GM23248 (cell line): Measurements from ENCODE around the gene PPFIBP1. TPM values are rescaled to one million over a fixed set of nuclear protein-coding genes. Genes with fewer than 3 reads are reported as not detected.

Experiments
- DNase-seq: peaks from one replicate; pipeline ENCODE4 v3.0.0-alpha.2; 2015
- H2AFZ ChIP-seq: fragments of 200-600 bp; sonication (generic); 2 replicates; pipeline ENCODE4 v1.6.1; 2016; ENCODE audit warnings: antibody characterized with exemption
- H3F3A ChIP-seq: fragments of 200-600 bp; sonication (generic); 2 replicates; pipeline ENCODE4 v1.6.1; 2016; ENCODE audit warnings: mild to moderate bottlenecking, antibody characterized with exemption, mixed run types; ENCODE audit not compliant: insufficient read depth
- H3K27ac ChIP-seq: fragments of 200-600 bp; sonication (generic); 2 replicates; pipeline ENCODE4 v1.5.1; 2016; ENCODE audit warnings: mild to moderate bottlenecking
- H3K27me3 ChIP-seq: fragments of 200-600 bp; sonication (generic); replicated peaks from 2 replicates; pipeline ENCODE4 v1.6.1; 2016; ENCODE audit warnings: mild to moderate bottlenecking; ENCODE audit not compliant: insufficient read depth
- H3K36me3 ChIP-seq: fragments of 200-600 bp; sonication (generic); 2 replicates; pipeline ENCODE4 v1.6.1; 2016; ENCODE audit warnings: low read depth, mild to moderate bottlenecking
- H3K4me1 ChIP-seq: fragments of 200-600 bp; sonication (generic); 2 replicates; pipeline ENCODE4 v1.6.1; 2016; ENCODE audit warnings: mild to moderate bottlenecking; ENCODE audit not compliant: insufficient read depth
- H3K4me2 ChIP-seq: fragments of 200-600 bp; sonication (generic); one replicate; pipeline ENCODE4 v1.6.1; 2016; ENCODE audit warnings: mild to moderate bottlenecking; ENCODE audit not compliant: unreplicated experiment
- H3K4me3 ChIP-seq: fragments of 200-600 bp; sonication (generic); 2 replicates; pipeline ENCODE4 v1.5.1; 2016; ENCODE audit warnings: mild to moderate bottlenecking
- H3K79me2 ChIP-seq: fragments of 200-600 bp; sonication (generic); 2 replicates; pipeline ENCODE4 v1.6.1; 2016; ENCODE audit warnings: mild to moderate bottlenecking; ENCODE audit not compliant: insufficient read depth
- H3K9ac ChIP-seq: fragments of 200-600 bp; sonication (generic); 2 replicates; pipeline ENCODE4 v1.6.1; 2016; ENCODE audit warnings: mild to moderate bottlenecking
- H3K9me2 ChIP-seq: fragments of 200-600 bp; sonication (generic); 2 replicates; pipeline ENCODE4 v1.6.1; 2016; ENCODE audit warnings: mixed run types, mild to moderate bottlenecking, moderate library complexity; ENCODE audit not compliant: insufficient read depth
- H3K9me3 ChIP-seq: fragments of 200-600 bp; sonication (generic); one replicate; pipeline ENCODE4 v1.6.1; 2017; ENCODE audit warnings: low read depth
- H4K20me1 ChIP-seq: fragments of 200-600 bp; sonication (generic); 2 replicates; pipeline ENCODE4 v1.6.0; 2016; ENCODE audit not compliant: insufficient read depth
- EZH2 ChIP-seq: fragments of 200-600 bp; sonication (generic); IDR thresholded peaks from 2 replicates; pipeline ENCODE4 v1.6.1; 2018; ENCODE audit warnings: antibody characterized with exemption, mild to moderate bottlenecking; ENCODE audit not compliant: insufficient read depth, poor library complexity, severe bottlenecking
- EZH2phosphoT487 ChIP-seq: fragments of 200-600 bp; sonication (generic); IDR thresholded peaks from 2 replicates; pipeline ENCODE4 v1.6.1; 2018; ENCODE audit warnings: antibody characterized with exemption, moderate library complexity, mild to moderate bottlenecking, low read depth; ENCODE audit not compliant: insufficient read depth
- WGBS, 2 experiments: methylation state at CpG; one replicate each; pipeline ENCODE4 v1.1.6; 2015 to 2017; ENCODE audit warnings: low lambda C conversion rate in 2 of 2, low coverage in 1 of 2; ENCODE audit errors: missing lambda C conversion rate in 2 of 2; 5-methylcytosine and 5-hydroxymethylcytosine counted together
- in situ Hi-C: fragments of 300-500 bp; cut with MboI; formaldehyde crosslinking; loops from 2 replicates; pipeline ENCODE4 v1.15.0; 2020
- polyA plus RNA-seq: library from polyadenylated mRNA; unstranded; fragments of >200 nt; fragmentation: Nextera tagmentation; extraction: Ambion mirVana; gene quantifications from 2 replicates; pipeline ENCODE4 v1.2.1, GENCODE V29; 2016
- total RNA-seq: library from RNA; depleted of rRNA; stranded (reverse); fragments of >200 nt; shearing (Covaris generic); gene quantifications from 2 replicates; pipeline ENCODE4 v1.2.3, GENCODE V29; 2014

The PPFIBP1 gene
- total and polyA plus RNA-seq, 2 experiments from 2014 or later: 86.0 to 101 TPM

GRCh38 chr12:27606986-27607385, 83.0 kb downstream of the PPFIBP1 start:
- TF ChIP-seq EZH2 (no peak), EZH2phosphoT487 (no peak)
- H3K27me3 ChIP-seq: no peaks in the 10 kb centered on the region
- no peaks in the 10 kb centered on the region for H3K9me3 ChIP-seq
- no peak overlapping the region for H2AFZ ChIP-seq
- H4K20me1 ChIP-seq: no peaks in the 10 kb centered on the region
- no peak for DNase-seq
- no peak overlapping the region for H3K4me3 ChIP-seq
- no peak overlapping the region for H3K9ac ChIP-seq
- H3K4me1 ChIP-seq: peaks cover 62% of the 10 kb centered on the region
- H3K79me2 ChIP-seq: peaks cover 98% of the 10 kb centered on the region
- no peaks in the 10 kb centered on the region for H3K36me3 ChIP-seq
- H3K9me2 ChIP-seq: no peaks in the 10 kb centered on the region
- in situ Hi-C loops: no loop called here
- peaks cover 25% of the 10 kb centered on the region for H3F3A ChIP-seq
- WGBS, 2 experiments: 25 to 32% methylated on average over 2 of the region's 2 CpGs
- H3K4me2 ChIP-seq: no peak overlapping the region
- no peak overlapping the region for H3K27ac ChIP-seq

DNA sequence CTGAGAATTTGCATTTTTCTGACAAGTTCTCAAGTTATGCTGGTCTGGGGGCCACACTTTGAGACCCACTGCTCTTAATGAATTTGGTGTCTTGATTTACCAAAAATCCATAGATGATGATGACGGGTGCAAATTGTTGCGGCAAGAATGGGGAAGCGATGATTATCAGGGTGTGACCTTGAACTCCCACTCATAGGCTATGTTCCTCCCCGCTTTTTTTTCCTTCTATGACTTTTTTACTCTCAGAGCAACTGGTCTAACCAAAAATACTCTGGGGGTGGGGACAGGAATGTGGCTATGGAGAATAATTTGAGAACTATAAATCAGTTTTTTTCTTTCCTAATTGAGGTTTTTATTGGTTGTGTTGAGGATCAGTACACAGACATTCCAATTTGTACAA, 83.6 kb downstream of the PPFIBP1 start:
- Histone ChIP-seq H3K4me2 (peak overlapping the region; percentile 60), H3K9me2 (no peaks in the 10 kb centered on the region), H3K36me3 (no peaks in the 10 kb centered on the region), H3K4me3 (0 out of 2 replicates have a peak overlapping the region, but pooled peaks have one; percentile 1), H3K27me3 (no peaks in the 10 kb centered on the region), H2AFZ (0 out of 2 replicates have a peak overlapping the region, but pooled peaks have one; percentile 1), H3K79me2 (peaks cover 98% of the 10 kb centered on the region), H3K4me1 (peaks cover 56% of the 10 kb centered on the region), H3K9ac (peak overlapping the region; percentile 20; the same call in 1 of the 2 replicates), H3F3A (peaks cover 20% of the 10 kb centered on the region), H4K20me1 (no peaks in the 10 kb centered on the region), H3K27ac (peak overlapping the region; percentile 41), H3K9me3 (no peaks in the 10 kb centered on the region)
- WGBS, 2 experiments: 40 to 45% methylated on average over 4 of the region's 4 CpGs
- DNase-seq: peak; percentile 43
- in situ Hi-C loops: no loop called here
- TF ChIP-seq EZH2phosphoT487: no peak
- TF ChIP-seq EZH2: no peak

GRCh38 chr12:27608890-27609289, 84.9 kb downstream of the PPFIBP1 start:
- H3K27ac ChIP-seq: peak overlapping the region; percentile 41
- no peak for DNase-seq

GRCh38 chr12:27610374-27610773, 86.4 kb downstream of the PPFIBP1 start:
- DNase-seq: peak; percentile 72
- H3K9me2 ChIP-seq: no peaks in the 10 kb centered on the region
- TF ChIP-seq EZH2phosphoT487 (no peak), EZH2 (no peak)
- no peaks in the 10 kb centered on the region for H3K9me3 ChIP-seq
- peak overlapping the region; percentile 32 for H3K27ac ChIP-seq
- H4K20me1 ChIP-seq: no peaks in the 10 kb centered on the region
- in situ Hi-C loops: no loop called here
- no peak overlapping the region for H2AFZ ChIP-seq
- H3K4me3 ChIP-seq: no peak overlapping the region
- WGBS, 2 experiments: 4 to 13% methylated on average over 2 of the region's 2 CpGs
- peaks cover 21% of the 10 kb centered on the region for H3F3A ChIP-seq
- H3K9ac ChIP-seq: no peak overlapping the region
- H3K4me1 ChIP-seq: peaks cover 58% of the 10 kb centered on the region
- H3K36me3 ChIP-seq: no peaks in the 10 kb centered on the region
- peak overlapping the region; percentile 56 for H3K4me2 ChIP-seq
- peaks cover 98% of the 10 kb centered on the region for H3K79me2 ChIP-seq
- H3K27me3 ChIP-seq: no peaks in the 10 kb centered on the region

More at GRCh38 chr12:27608890-27609289, 84.9 kb downstream of the PPFIBP1 start:
- H2AFZ ChIP-seq: no peak overlapping the region
- no peaks in the 10 kb centered on the region for H3K9me3 ChIP-seq
- H3K36me3 ChIP-seq: no peaks in the 10 kb centered on the region
- peak overlapping the region; percentile 60 for H3K4me3 ChIP-seq
- peaks cover 48% of the 10 kb centered on the region for H3K4me1 ChIP-seq
- H3K4me2 ChIP-seq: peak overlapping the region; percentile 60
- H4K20me1 ChIP-seq: no peaks in the 10 kb centered on the region
- WGBS, 2 experiments: 61 to 71% methylated on average over 8 of the region's 8 CpGs
- H3K79me2 ChIP-seq: peaks cover 98% of the 10 kb centered on the region
- in situ Hi-C loops: no loop called here
- peak overlapping the region; percentile 62 for H3K9ac ChIP-seq
- H3K27me3 ChIP-seq: no peaks in the 10 kb centered on the region
- H3K9me2 ChIP-seq: no peaks in the 10 kb centered on the region
- no peak for TF ChIP-seq EZH2
- no peak for TF ChIP-seq EZH2phosphoT487
- H3F3A ChIP-seq: peaks cover 15% of the 10 kb centered on the region
